HepG2 (cell line): Measurements from ENCODE around the gene CAMK4. TPM values are rescaled to one million over a fixed set of nuclear protein-coding genes. Genes with fewer than 3 reads are reported as not detected.

Source experiments
- ATAC-seq: fragments of 200-7000 bp; cut with Tn5 transposase; 3 replicates; pipeline ENCODE4 v1.9.1; 2020; ENCODE audit warnings: mild to moderate bottlenecking, moderate library complexity
- BruUV-seq: library from RNA; stranded (reverse); fragments of 400-500 nt; replicated peaks from 2 replicates; lab custom pipeline; 2021; lab: Mats Ljungman, UMichigan
- CTCF ChIA-PET: fragments of 300-600 bp; formaldehyde crosslinking; extraction: SDS; loops from one replicate; lab custom pipeline; 2021; ENCODE audit warnings: low total read pairs, inconsistent platforms, low intra/inter-chr PET ratio; lab: Yijun Ruan, JAX
- POLR2A ChIA-PET: fragments of 350-600 bp; sonication (Branson Sonifier 250); formaldehyde crosslinking; loops from one replicate; lab custom pipeline; 2020; ENCODE audit warnings: antibody characterized with exemption, inconsistent platforms; lab: Yijun Ruan, JAX
- DNase-seq: peaks from one replicate; pipeline ENCODE4 v3.0.0-alpha.2; 2015; ENCODE audit warnings: low spot score
- FAIRE-seq: peaks from 3 replicates; lab custom pipeline; 2011; peaks lifted over from hg19 to GRCh38; lab: Jason Lieb, UNC
- H2AFZ ChIP-seq: one replicate; pipeline ENCODE4 v1.6.1; 2011; ENCODE audit warnings: low read length, inconsistent platforms
- H3K27ac ChIP-seq: fragments of 300-600 bp; 3 replicates; pipeline ENCODE4 v1.8.0; 2011; ENCODE audit warnings: mixed run types, mild to moderate bottlenecking, mixed read lengths, low read length, inconsistent platforms; ENCODE audit not compliant: insufficient read depth; ENCODE audit errors: extremely low read length
- H3K27me3 ChIP-seq, 2 experiments: fragments of 200-600 bp in 1 of 2; 2 replicates in 1 of 2; 3 replicates in 1 of 2; pipeline versions ENCODE4 v1.6.0 to v1.8.0; 2011; ENCODE audit warnings: low read length in 2 of 2, mild to moderate bottlenecking in 2 of 2, moderate library complexity in 2 of 2, inconsistent platforms in 1 of 2; ENCODE audit not compliant: insufficient read depth in 2 of 2, control insufficient read depth in 1 of 2
- H3K36me3 ChIP-seq, 2 experiments: fragments of 200-600 bp in 1 of 2; replicated peaks in 1 of 2; 2 replicates in 1 of 2; 3 replicates in 1 of 2; pipeline versions ENCODE4 v1.5.1 to v1.8.0; 2011; ENCODE audit warnings: low read length in 2 of 2, inconsistent platforms in 1 of 2; ENCODE audit not compliant: insufficient read depth in 2 of 2, control insufficient read depth in 1 of 2
- H3K4me1 ChIP-seq: 2 replicates; pipeline ENCODE4 v1.5.1; 2012; ENCODE audit warnings: low read length, inconsistent platforms; ENCODE audit not compliant: insufficient read depth
- H3K4me2 ChIP-seq: 2 replicates; pipeline ENCODE4 v1.6.0; 2011; ENCODE audit warnings: low read depth, low read length, inconsistent platforms
- H3K4me3 ChIP-seq, 3 experiments: fragments of 200-600 bp in 1 of 3; sonication (generic), shearing (Covaris generic) in 1 of 3; replicated peaks in 1 of 3; 2 replicates each; pipeline ENCODE4 v1.5.1; 2011 to 2016; ENCODE audit warnings: low read length in 3 of 3, inconsistent platforms in 2 of 3, low read depth in 2 of 3, mild to moderate bottlenecking in 2 of 3, control low read depth in 1 of 3, mixed read lengths in 1 of 3; ENCODE audit not compliant: insufficient read depth in 1 of 3
- H3K79me2 ChIP-seq: one replicate; pipeline ENCODE4 v1.6.1; 2011; ENCODE audit warnings: low read length, inconsistent platforms; ENCODE audit not compliant: insufficient read depth
- H3K9ac ChIP-seq: 2 replicates; pipeline ENCODE4 v1.6.0; 2011; ENCODE audit warnings: mild to moderate bottlenecking, low read depth, low read length, inconsistent platforms; ENCODE audit not compliant: insufficient read depth
- H3K9me3 ChIP-seq: 2 replicates; pipeline ENCODE4 v1.5.1; 2012; ENCODE audit warnings: mild to moderate bottlenecking, low read length
- H4K20me1 ChIP-seq: 2 replicates; pipeline ENCODE4 v1.6.0; 2011; ENCODE audit warnings: inconsistent platforms, mild to moderate bottlenecking, low read length, moderate library complexity; ENCODE audit not compliant: insufficient read depth
- ARID2 ChIP-seq: sonication (generic); formaldehyde crosslinking; IDR thresholded peaks from 2 replicates; pipeline ENCODE4 v1.8.1; 2022; ENCODE audit warnings: mild to moderate bottlenecking, missing genetic modification reagents, borderline replicate concordance
- ASH2L ChIP-seq: fragments of 300-600, 200-600 bp; sonication (generic); IDR thresholded peaks from 2 replicates; pipeline ENCODE4 v1.7.0; 2017; ENCODE audit warnings: low read depth, mild to moderate bottlenecking, moderate library complexity, mixed read lengths, low read length; ENCODE audit not compliant: insufficient read length
- NFE2 ChIP-seq: sonication (generic); formaldehyde crosslinking; IDR thresholded peaks from 2 replicates; pipeline ENCODE4 v1.4.0; 2020; ENCODE audit warnings: missing genetic modification reagents
- SOX13 ChIP-seq, 3 experiments: fragments of 450-650 bp in 1 of 3; sonication (generic) in 1 of 3; formaldehyde crosslinking in 1 of 3; IDR thresholded peaks in 2 of 3; conservative IDR thresholded peaks in 1 of 3; 2 replicates each; pipeline versions ENCODE4 v1.5.0 to v1.6.1; 2016 to 2020; ENCODE audit warnings: antibody characterized with exemption in 1 of 3, mild to moderate bottlenecking in 1 of 3, missing compliant biosample characterization in 1 of 3, missing genetic modification reagents in 1 of 3, moderate library complexity in 1 of 3
- TCF7 ChIP-seq: sonication (generic); IDR thresholded peaks from 2 replicates; pipeline ENCODE4 v1.6.1; 2016; ENCODE audit warnings: antibody characterized with exemption, low read depth
- U2AF2 ChIP-seq: fragments of 200-400 bp; formaldehyde crosslinking; IDR thresholded peaks from 2 replicates; pipeline ENCODE4 v1.6.1; 2017; ENCODE audit warnings: low read depth, mild to moderate bottlenecking, low read length
- WIZ ChIP-seq: sonication (generic); formaldehyde crosslinking; IDR thresholded peaks from 2 replicates; pipeline ENCODE4 v1.5.1; 2020; ENCODE audit warnings: mild to moderate bottlenecking, missing genetic modification reagents
- XRCC5 ChIP-seq: fragments of 200-400 bp; formaldehyde crosslinking; optimal IDR thresholded peaks from 2 replicates; pipeline ENCODE3; 2017; ENCODE audit warnings: mild to moderate bottlenecking, low read length
- ZFP41 ChIP-seq: sonication (generic); formaldehyde crosslinking; IDR thresholded peaks from 2 replicates; pipeline ENCODE4 v1.4.0; 2020; ENCODE audit warnings: mild to moderate bottlenecking, missing genetic modification reagents, borderline replicate concordance
- ZHX1 ChIP-seq: sonication (generic); formaldehyde crosslinking; IDR thresholded peaks from 2 replicates; pipeline ENCODE4 v1.8.1; 2022; ENCODE audit warnings: low read depth, mild to moderate bottlenecking, missing genetic modification reagents
- ZNF282 ChIP-seq: fragments of 450-650 bp; IDR thresholded peaks from 2 replicates; pipeline ENCODE4 v1.6.1; 2018; ENCODE audit not compliant: partially characterized antibody
- ZNF510 ChIP-seq: sonication (generic); formaldehyde crosslinking; IDR thresholded peaks from 2 replicates; pipeline ENCODE4 v1.4.0; 2020; ENCODE audit warnings: low read depth, mild to moderate bottlenecking, missing genetic modification reagents
- ZNF790 ChIP-seq: sonication (generic); formaldehyde crosslinking; IDR thresholded peaks from 2 replicates; pipeline ENCODE4 v1.8.0; 2022; ENCODE audit warnings: missing genetic modification reagents, mild to moderate bottlenecking, borderline replicate concordance
- ZNF878 ChIP-seq: sonication (generic); formaldehyde crosslinking; IDR thresholded peaks from 2 replicates; pipeline ENCODE4 v1.8.1; 2023; ENCODE audit warnings: mild to moderate bottlenecking, missing genetic modification reagents, moderate library complexity
- WGBS: methylation state at CpG from one replicate; pipeline ENCODE4 v1.1.6; 2017; ENCODE audit warnings: low lambda C conversion rate; 5-methylcytosine and 5-hydroxymethylcytosine counted together
- in situ Hi-C: cut with HindIII; loops from 2 replicates; pipeline ENCODE4 v1.10.0; 2017; ENCODE audit warnings: low pct_unique_long_range_greater_than_20kb; ENCODE audit not compliant: extremely low pct_ligation_motif_present
- intact Hi-C: fragments of 100-400 bp; cut with micrococcal nuclease; formaldehyde crosslinking; loops from one replicate; pipeline ENCODE4 v1.10.0; 2022; ENCODE audit not compliant: unreplicated experiment
- polyA plus RNA-seq, 8 experiments: library from polyadenylated mRNA; depleted of rRNA in 3 of 8; stranded (reverse) in 7 of 8; unstranded in 1 of 8; fragments of >200 nt; fragmentation: Illumina TruSeq in 4 of 8; extraction: Trizol in 4 of 8; gene quantifications; 2 replicates each; pipeline versions ENCODE4 v1.2.1 to v1.2.3, GENCODE V29; 2011 to 2016; ENCODE audit warnings: low read depth in 4 of 8, missing spikeins in 1 of 8, mixed read lengths in 1 of 8; ENCODE audit not compliant: insufficient read depth in 1 of 8
- total RNA-seq, 5 experiments: library from RNA; depleted of rRNA; stranded (reverse); fragments of >200 nt; fragmentation: Illumina TruSeq; extraction: Trizol; gene quantifications; 2 replicates each; pipeline ENCODE4 v1.2.3, GENCODE V29; 2016; ENCODE audit warnings: low read depth in 1 of 5

The CAMK4 gene
- total and polyA plus RNA-seq, 2 of the 13 experiments (the other 11 are each of a cell fraction or from before 2014, with no cell fraction given): not detected

- FAIRE-seq: no peak
- no peak overlapping the region for H3K9ac ChIP-seq
- in situ Hi-C loops: no loop called here
- H3K36me3 ChIP-seq: no peaks in the 10 kb centered on the region
- 18% methylated on average over 10 of the region's 10 CpGs for WGBS
- no peaks in the 10 kb centered on the region for H4K20me1 ChIP-seq
- H3K27me3 ChIP-seq: peaks cover 0 to 4% of the 10 kb centered on the region in 2 experiments; a peak in 2 of 5 replicates
- BruUV-seq: no TSS peak
- no peaks in the 10 kb centered on the region for H3K4me1 ChIP-seq
- H3K9me3 ChIP-seq: no peaks in the 10 kb centered on the region
- H3K79me2 ChIP-seq: no peaks in the 10 kb centered on the region
- ATAC-seq: no peak
- no peak for DNase-seq
- intact Hi-C loops: no loop called here
- no peak overlapping the region for H3K4me2 ChIP-seq
- H3K4me3 ChIP-seq: no peak overlapping the region
- H2AFZ ChIP-seq: no peak overlapping the region
- TF ChIP-seq SOX13 (IDR thresholded peaks at IDR 0.05) (no peak), SOX13 (CRISPR knock-in tag; conservative IDR thresholded peaks at IDR 0.05 in 1 of 2, IDR thresholded peaks at IDR 0.05 in 1 of 2) (no peak), ZNF790 (CRISPR knock-in tag) (no peak), XRCC5 (no peak), ARID2 (CRISPR knock-in tag) (no peak), NFE2 (CRISPR knock-in tag) (no peak)
- no peak overlapping the region for H3K27ac ChIP-seq
- ChIA-PET CTCF (no interaction called here), POLR2A (no interaction called here)
Measured at GRCh38 chr5:111242606-111243005, 18.4 kb downstream of the CAMK4 start.

DNA sequence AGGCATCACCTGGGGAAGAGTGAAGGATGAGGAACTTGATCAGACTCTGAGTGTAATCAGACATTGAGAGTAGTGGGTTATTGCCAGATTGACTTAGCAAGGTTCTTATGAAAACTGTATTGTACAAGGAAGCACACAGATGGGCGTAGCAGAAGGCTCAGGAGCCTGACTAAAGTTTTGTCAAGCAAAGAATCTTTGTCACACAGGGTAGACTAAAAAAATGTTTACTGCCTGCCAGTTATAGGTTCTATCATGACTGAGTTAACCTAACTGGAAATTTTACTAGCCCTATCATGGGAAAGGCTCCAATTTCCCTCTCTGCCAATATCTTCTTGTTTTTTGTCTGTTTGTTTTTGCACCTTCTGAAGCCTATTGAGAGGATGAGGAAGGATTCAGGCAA, 19.1 kb downstream of the CAMK4 start:
- Histone ChIP-seq H3K36me3 (no peaks in the 10 kb centered on the region), H4K20me1 (no peaks in the 10 kb centered on the region), H3K9ac (no peak overlapping the region), H3K9me3 (no peaks in the 10 kb centered on the region), H3K4me1 (no peaks in the 10 kb centered on the region), H3K4me3 (no peak overlapping the region), H3K27ac (no peak overlapping the region), H2AFZ (no peak overlapping the region), H3K4me2 (no peak overlapping the region), H3K79me2 (no peaks in the 10 kb centered on the region), H3K27me3 (peaks cover 0 to 4% of the 10 kb centered on the region in 2 experiments; a peak in 2 of 5 replicates)
- 6% methylated on average over 1 of the region's 1 CpG for WGBS
- ChIA-PET POLR2A (no interaction called here), CTCF (no interaction called here)
- BruUV-seq: no TSS peak
- ATAC-seq (no peak), DNase-seq (no peak), FAIRE-seq (no peak)
- intact Hi-C loops (no loop called here), in situ Hi-C loops (no loop called here)
- TF ChIP-seq ZFP41 (CRISPR knock-in tag): no peak
- TF ChIP-seq ZNF282: no peak
- no peak for TF ChIP-seq ASH2L
- no peak for TF ChIP-seq ZNF878
- TF ChIP-seq ZNF510 (CRISPR knock-in tag): no peak
- TF ChIP-seq TCF7: no peak
- no peak for TF ChIP-seq WIZ (CRISPR knock-in tag)
- TF ChIP-seq ZHX1 (CRISPR knock-in tag): no peak
- TF ChIP-seq U2AF2: no peak
